ENCODE data around the gene CPA3. TPM values are rescaled to one million over a fixed set of nuclear protein-coding genes. Genes with fewer than 3 reads are reported as not detected.

Gene CPA3
- total RNA-seq, 4 donors from 2014 or later: 5.6 to 28.8 (median 12.7) TPM

DNA sequence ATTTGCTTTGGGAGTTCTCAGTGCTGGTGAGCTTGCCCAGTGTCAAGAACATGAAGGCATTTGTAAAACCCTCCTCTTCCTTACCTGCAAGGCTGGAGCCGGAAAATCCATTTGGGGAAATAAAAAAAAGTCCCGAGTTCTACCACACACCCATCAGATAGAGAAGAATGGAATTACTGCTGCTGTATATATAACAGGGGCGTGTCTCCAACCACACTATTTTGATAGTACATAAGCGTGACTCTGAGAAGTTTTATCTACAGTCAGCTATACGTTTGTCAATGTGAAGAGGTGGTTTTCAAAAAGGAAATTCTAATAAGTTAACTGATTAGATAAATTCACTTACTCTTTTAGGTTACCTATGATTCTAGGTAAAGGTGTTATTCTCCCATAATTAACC lies 1.3 kb upstream of the CPA3 start:
- no peaks in the 10 kb centered on the region for H3K27me3 ChIP-seq
- TF ChIP-seq POLR2AphosphoS5 (IDR thresholded peaks at IDR 0.05) (no peak), EP300 (IDR thresholded peaks at IDR 0.05) (no peak), POLR2A (IDR thresholded peaks at IDR 0.05) (no peak)
- TF ChIP-seq, protein P1, sequence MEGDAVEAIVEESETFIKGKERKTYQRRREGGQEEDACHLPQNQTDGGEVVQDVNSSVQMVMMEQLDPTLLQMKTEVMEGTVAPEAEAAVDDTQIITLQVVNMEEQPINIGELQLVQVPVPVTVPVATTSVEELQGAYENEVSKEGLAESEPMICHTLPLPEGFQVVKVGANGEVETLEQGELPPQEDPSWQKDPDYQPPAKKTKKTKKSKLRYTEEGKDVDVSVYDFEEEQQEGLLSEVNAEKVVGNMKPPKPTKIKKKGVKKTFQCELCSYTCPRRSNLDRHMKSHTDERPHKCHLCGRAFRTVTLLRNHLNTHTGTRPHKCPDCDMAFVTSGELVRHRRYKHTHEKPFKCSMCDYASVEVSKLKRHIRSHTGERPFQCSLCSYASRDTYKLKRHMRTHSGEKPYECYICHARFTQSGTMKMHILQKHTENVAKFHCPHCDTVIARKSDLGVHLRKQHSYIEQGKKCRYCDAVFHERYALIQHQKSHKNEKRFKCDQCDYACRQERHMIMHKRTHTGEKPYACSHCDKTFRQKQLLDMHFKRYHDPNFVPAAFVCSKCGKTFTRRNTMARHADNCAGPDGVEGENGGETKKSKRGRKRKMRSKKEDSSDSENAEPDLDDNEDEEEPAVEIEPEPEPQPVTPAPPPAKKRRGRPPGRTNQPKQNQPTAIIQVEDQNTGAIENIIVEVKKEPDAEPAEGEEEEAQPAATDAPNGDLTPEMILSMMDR (IDR thresholded peaks at IDR 0.05): no peak
- no peaks in the 10 kb centered on the region for H3K9me3 ChIP-seq
- WGBS, 2 donors (ENCODE audit: low coverage in 1 of 2): 80 to 84% methylated on average over 4 to 5 of the region's 5 CpGs
- no peaks in the 10 kb centered on the region for H3K4me1 ChIP-seq
- no peaks in the 10 kb centered on the region for H3K36me3 ChIP-seq
- ATAC-seq: no peak
- H3K27ac ChIP-seq: no peak overlapping the region
- H3K4me3 ChIP-seq: no peak overlapping the region

DNA sequence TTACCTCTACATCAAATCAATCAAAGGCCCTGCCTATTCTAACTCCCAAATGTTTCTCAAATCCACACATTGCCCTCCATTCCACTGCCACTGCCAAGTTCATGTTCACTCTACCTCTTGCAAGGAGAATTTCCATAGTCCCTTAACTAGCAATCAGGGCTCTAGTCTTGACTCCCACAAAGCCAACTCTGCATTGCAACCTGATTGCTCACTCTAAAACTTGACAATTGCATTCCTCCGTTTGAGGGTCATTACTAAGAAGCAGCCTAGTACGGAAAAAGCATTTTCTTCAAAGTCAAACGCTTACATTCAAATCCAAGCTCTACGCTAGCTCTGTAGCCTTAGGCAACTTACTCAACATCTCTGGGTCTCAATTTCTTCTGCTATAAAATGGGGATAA lies 1.2 kb downstream of the CPA3 start:
- H3K4me1 ChIP-seq: no peaks in the 10 kb centered on the region
- H3K27me3 ChIP-seq: no peaks in the 10 kb centered on the region
- H3K4me3 ChIP-seq: no peak overlapping the region
- H3K9me3 ChIP-seq: no peaks in the 10 kb centered on the region
- 83 to 94% methylated on average over 4 of the region's 4 CpGs for WGBS, 2 donors (ENCODE audit: low coverage in 1 of 2)
- no peak overlapping the region for H3K27ac ChIP-seq
- no peaks in the 10 kb centered on the region for H3K36me3 ChIP-seq
- no peak for ATAC-seq
- TF ChIP-seq EP300 (IDR thresholded peaks at IDR 0.05): no peak
- TF ChIP-seq, protein P1 (IDR thresholded peaks at IDR 0.05): no peak
- TF ChIP-seq POLR2AphosphoS5 (IDR thresholded peaks at IDR 0.05): no peak
- no peak for TF ChIP-seq POLR2A (IDR thresholded peaks at IDR 0.05)

DNA sequence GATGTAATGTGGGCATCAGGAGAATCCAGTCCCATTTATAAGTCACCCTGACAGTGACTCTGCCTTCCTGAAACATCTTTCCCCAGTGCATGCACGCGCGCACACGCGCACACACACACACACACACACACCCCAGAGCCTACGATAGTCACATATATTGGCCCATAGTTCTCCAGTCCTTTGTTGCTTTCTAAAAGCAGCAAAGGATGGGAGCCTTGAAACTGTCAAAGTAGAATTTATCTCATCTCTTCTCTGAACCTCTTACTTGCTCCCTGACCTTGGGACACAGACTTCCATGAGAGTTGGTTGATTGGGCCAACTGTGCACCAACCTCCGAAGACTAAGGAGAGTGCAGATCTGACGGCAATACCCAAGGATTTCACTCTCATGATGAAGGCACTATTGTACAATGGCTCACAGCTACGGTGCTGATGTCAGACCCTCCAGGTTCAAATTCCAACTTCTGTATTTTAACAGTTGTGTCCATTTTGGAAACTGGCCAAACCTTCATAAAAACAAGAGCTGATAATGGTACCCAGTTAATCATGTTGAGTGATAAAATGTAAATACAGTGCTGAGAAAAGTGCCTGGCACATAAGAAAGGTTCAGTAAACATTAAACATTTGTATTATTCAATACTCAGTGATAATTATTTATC lies 8.3 kb downstream of the CPA3 start:
- no peak for TF ChIP-seq EP300 (IDR thresholded peaks at IDR 0.05)
- TF ChIP-seq, protein P1 (IDR thresholded peaks at IDR 0.05): no peak
- no peak for TF ChIP-seq POLR2AphosphoS5 (IDR thresholded peaks at IDR 0.05)
- TF ChIP-seq POLR2A (IDR thresholded peaks at IDR 0.05): no peak
- Histone ChIP-seq H3K36me3 (no peaks in the 10 kb centered on the region), H3K27me3 (no peaks in the 10 kb centered on the region), H3K4me1 (no peaks in the 10 kb centered on the region), H3K9me3 (no peaks in the 10 kb centered on the region), H3K4me3 (no peak overlapping the region), H3K27ac (no peak overlapping the region)
- 79 to 80% methylated on average over 4 to 6 of the region's 9 CpGs for WGBS, 2 donors (ENCODE audit: low coverage in 1 of 2)
- ATAC-seq: no peak

DNA sequence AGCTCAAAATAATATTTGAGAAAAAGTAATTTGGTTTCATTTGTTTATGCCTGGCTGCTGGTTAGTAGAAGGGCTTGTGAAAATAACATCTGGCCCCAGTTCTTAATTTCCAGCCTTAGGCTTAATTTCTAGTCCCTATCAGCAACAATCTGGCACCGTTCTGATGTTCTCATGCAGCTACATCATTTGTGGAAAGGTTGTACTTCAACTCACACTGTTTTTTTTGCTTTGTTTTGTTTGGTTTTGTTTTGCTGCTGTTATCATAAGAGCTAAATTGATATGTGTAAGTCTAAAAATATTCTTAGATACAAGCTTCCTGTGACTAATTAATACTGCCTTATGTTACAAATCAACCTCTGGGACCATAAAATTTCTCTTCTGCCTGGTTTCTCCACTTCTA lies 8.9 kb downstream of the CPA3 start:
- H3K9me3 ChIP-seq: no peaks in the 10 kb centered on the region
- H3K4me3 ChIP-seq: no peak overlapping the region
- H3K27me3 ChIP-seq: no peaks in the 10 kb centered on the region
- WGBS, 2 donors (ENCODE audit: low coverage in 1 of 2): 37 to 40% methylated on average over 1 of the region's 1 CpG
- no peaks in the 10 kb centered on the region for H3K4me1 ChIP-seq
- no peak for ATAC-seq
- TF ChIP-seq, protein P1 (IDR thresholded peaks at IDR 0.05): no peak
- TF ChIP-seq EP300 (IDR thresholded peaks at IDR 0.05) (no peak), POLR2A (IDR thresholded peaks at IDR 0.05) (no peak), POLR2AphosphoS5 (IDR thresholded peaks at IDR 0.05) (no peak)
- no peaks in the 10 kb centered on the region for H3K36me3 ChIP-seq
- H3K27ac ChIP-seq: no peak overlapping the region

DNA sequence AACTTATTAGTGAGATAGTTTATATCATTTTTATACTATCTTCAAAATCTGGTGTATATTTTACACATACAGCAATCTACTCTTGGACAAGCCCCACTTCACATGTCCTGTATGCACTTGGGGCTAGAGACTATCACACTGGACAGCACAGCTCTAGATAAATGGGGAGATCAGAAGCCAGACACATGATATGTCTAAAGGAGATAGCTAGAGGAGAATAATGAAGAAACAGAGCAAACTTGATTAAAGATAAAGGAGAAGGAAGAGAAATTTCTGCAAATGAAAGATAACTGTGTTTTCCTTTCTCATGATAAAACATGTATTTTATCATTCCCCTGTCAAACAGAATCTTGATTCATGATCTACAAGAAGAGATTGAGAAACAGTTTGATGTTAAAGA lies 13.0 kb downstream of the CPA3 start:
- no peaks in the 10 kb centered on the region for H3K36me3 ChIP-seq
- TF ChIP-seq POLR2AphosphoS5 (IDR thresholded peaks at IDR 0.05) (no peak), POLR2A (IDR thresholded peaks at IDR 0.05) (no peak), EP300 (IDR thresholded peaks at IDR 0.05) (no peak)
- TF ChIP-seq, protein P1 (IDR thresholded peaks at IDR 0.05): no peak
- no peaks in the 10 kb centered on the region for H3K4me1 ChIP-seq
- no peak for ATAC-seq
- no peak overlapping the region for H3K4me3 ChIP-seq
- H3K27ac ChIP-seq: no peak overlapping the region
- no peaks in the 10 kb centered on the region for H3K27me3 ChIP-seq
- H3K9me3 ChIP-seq: no peaks in the 10 kb centered on the region

Measured in gastroesophageal sphincter (tissue), 4 donors.